Colonic mucosa (tissue), 4 donors: Measurements from ENCODE around the gene TOM1L1. TPM values are rescaled to one million over a fixed set of nuclear protein-coding genes. Genes with fewer than 3 reads are reported as not detected.

Experiments used
- DNase-seq: peaks from one replicate; pipeline ENCODE4 v3.0.0-alpha.2; 2020
- H3K27ac ChIP-seq: fragments of 200-600 bp; one replicate; pipeline ENCODE4 v1.8.0; 2021
- H3K27me3 ChIP-seq: fragments of 200-600 bp; one replicate; pipeline ENCODE4 v1.8.0; 2021
- H3K36me3 ChIP-seq: fragments of 200-600 bp; one replicate; pipeline ENCODE4 v1.8.0; 2021
- H3K4me1 ChIP-seq: fragments of 200-600 bp; one replicate; pipeline ENCODE4 v1.8.0; 2021; ENCODE audit warnings: mild to moderate bottlenecking
- H3K4me3 ChIP-seq: fragments of 200-600 bp; one replicate; pipeline ENCODE4 v1.8.0; 2021
- H3K9ac ChIP-seq, 2 donors: one replicate each; pipeline ENCODE4 v1.7.0; 2013; ENCODE audit warnings: control low read depth in 2 of 2, low read depth in 2 of 2, low read length in 2 of 2
- H3K9me3 ChIP-seq: fragments of 200-600 bp; one replicate; pipeline ENCODE4 v1.8.0; 2021
- CTCF ChIP-seq: fragments of 200-600 bp; IDR thresholded peaks from one replicate; pipeline ENCODE4 v1.8.0; 2022; ENCODE audit warnings: antibody characterized with exemption, mild to moderate bottlenecking
- intact Hi-C: fragments of 100-400 bp; cut with DNase I; formaldehyde crosslinking; loops from one replicate; pipeline ENCODE4 v1.14.1; 2022
- total RNA-seq, 2 donors: library from RNA; stranded (reverse); fragmentation: NEBNext Ultra II Directional in 1 of 2; extraction: Animal tissue kit (Norgen Biotek cat#: 25700) in 1 of 2; gene quantifications; one replicate each; pipeline ENCODE4 v1.2.1, GENCODE V29; 2021
- donor health status: healthy.
- donor health status: DM: no; HTN: no; CAD: no.
- donor health status: DM: no; HTN: no; CAD: no.

The TOM1L1 gene
- total RNA-seq, 2 donors from 2014 or later: 56.7 to 67.3 TPM

DNA sequence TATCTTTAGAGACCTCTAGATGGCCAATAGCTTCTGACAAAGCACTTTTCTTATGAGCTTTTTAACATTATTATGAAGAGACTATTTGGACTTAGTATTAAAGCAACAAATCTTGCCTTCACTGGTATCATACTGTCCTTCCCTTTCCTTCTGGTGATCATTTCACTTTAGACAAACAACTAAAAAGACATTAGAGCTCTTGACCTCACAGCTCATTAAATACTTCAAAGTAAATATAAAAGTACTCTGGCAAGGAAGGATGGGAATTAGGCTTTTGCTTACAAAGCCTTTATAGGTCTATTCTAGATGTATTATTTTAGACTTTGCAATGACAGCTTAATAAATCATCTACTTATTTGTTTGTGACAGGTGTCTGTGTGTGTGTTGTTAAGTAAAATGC, 79.0 kb downstream of the TOM1L1 start:
- no peaks in the 10 kb centered on the region for H3K36me3 ChIP-seq
- TF ChIP-seq CTCF: no peak
- intact Hi-C loops: no loop called here
- no peaks in the 10 kb centered on the region for H3K4me1 ChIP-seq
- H3K27me3 ChIP-seq: no peaks in the 10 kb centered on the region
- H3K9ac ChIP-seq: no peak overlapping the region
- DNase-seq: no peak
- no peak overlapping the region for H3K27ac ChIP-seq
- no peaks in the 10 kb centered on the region for H3K9me3 ChIP-seq
- H3K4me3 ChIP-seq: no peak overlapping the region

GRCh38 chr17:54980375-54980774, 79.7 kb downstream of the TOM1L1 start:
- Histone ChIP-seq H3K4me1 (no peaks in the 10 kb centered on the region), H3K9me3 (no peaks in the 10 kb centered on the region), H3K36me3 (no peaks in the 10 kb centered on the region), H3K27me3 (no peaks in the 10 kb centered on the region), H3K9ac (no peak overlapping the region), H3K27ac (no peak overlapping the region), H3K4me3 (no peak overlapping the region)
- TF ChIP-seq CTCF: no peak
- DNase-seq: no peak
- intact Hi-C loops: no loop called here

DNA sequence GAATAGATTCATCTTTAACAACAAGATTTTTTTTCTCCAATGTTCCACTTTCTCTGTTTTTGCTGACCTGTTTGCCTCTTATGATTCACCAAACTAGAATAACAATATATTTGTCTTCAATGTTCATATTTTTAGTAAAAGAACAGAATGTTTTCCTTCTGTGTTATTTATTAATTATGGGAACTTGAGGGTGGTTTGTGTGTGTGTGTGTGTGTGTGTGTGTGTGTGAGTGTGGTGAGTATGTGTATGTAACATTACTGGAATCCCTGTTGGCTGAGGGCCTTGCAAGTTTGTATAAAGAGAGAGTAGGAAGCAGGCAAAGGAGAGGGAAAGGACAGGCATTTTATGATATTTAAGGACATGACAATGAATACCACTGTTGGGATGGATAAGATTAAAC, 81.7 kb downstream of the TOM1L1 start:
- Histone ChIP-seq H3K27me3 (no peaks in the 10 kb centered on the region), H3K9me3 (no peaks in the 10 kb centered on the region)
- intact Hi-C loops: no loop called here

DNA sequence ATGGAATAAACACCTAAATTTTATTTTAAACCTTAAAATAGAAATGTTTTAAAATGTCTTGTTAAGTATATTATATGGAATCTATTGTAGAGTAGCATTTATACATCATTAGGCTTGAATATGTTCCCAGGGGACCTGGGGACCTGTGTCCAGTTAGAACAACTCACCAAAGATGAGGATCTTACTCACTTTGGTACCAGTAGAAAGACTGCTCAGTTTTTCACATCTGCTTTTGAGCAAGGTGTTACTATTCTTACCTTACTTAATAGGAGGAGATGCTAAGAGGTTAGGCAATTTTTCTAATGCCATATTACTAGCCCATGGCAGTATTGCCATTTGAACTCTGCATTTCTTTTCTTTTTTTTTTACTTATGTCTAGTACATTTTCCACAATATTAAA, 82.6 kb downstream of the TOM1L1 start:
- Histone ChIP-seq H3K4me3 (no peak overlapping the region), H3K36me3 (no peaks in the 10 kb centered on the region), H3K9me3 (no peaks in the 10 kb centered on the region), H3K4me1 (no peaks in the 10 kb centered on the region), H3K27ac (no peak overlapping the region), H3K27me3 (no peaks in the 10 kb centered on the region), H3K9ac (no peak overlapping the region)
- intact Hi-C loops: no loop called here
- DNase-seq: no peak
- no peak for TF ChIP-seq CTCF

More for the DNA sequence above, 81.7 kb downstream of the TOM1L1 start:
- Histone ChIP-seq H3K27ac (no peak overlapping the region), H3K36me3 (no peaks in the 10 kb centered on the region), H3K9ac (no peak overlapping the region), H3K4me1 (no peaks in the 10 kb centered on the region), H3K4me3 (no peak overlapping the region)
- no peak for DNase-seq
- TF ChIP-seq CTCF: no peak

DNA sequence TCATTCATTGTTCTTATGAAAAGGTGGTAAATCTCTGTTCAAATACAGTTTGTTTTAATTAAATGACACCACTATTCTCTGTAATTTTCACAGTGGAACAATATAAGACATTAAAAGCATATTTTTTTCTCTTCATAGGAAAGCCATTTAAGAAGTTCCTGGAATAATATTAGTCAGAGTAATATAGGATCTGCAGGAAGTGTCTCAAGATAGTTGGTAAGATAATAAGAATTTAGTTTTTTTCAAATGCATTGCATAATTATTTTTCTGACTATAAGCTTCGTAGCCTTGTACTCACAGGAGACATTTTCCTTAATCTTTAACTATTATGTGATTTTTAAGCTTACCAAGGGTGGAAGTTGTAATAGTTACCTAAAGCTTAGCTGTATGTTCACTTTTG, 84.8 kb downstream of the TOM1L1 start:
- Histone ChIP-seq H3K4me3 (no peak overlapping the region), H3K36me3 (no peaks in the 10 kb centered on the region), H3K27me3 (no peaks in the 10 kb centered on the region), H3K9me3 (no peaks in the 10 kb centered on the region), H3K9ac (no peak overlapping the region), H3K27ac (no peak overlapping the region), H3K4me1 (no peaks in the 10 kb centered on the region)
- no peak for TF ChIP-seq CTCF
- intact Hi-C loops: no loop called here
- DNase-seq: no peak

GRCh38 chr17:54990118-54990517, 89.5 kb downstream of the TOM1L1 start:
- intact Hi-C loops: loop anchor here (5.0 kb wide), 3 partner anchors 307 to 522 kb away; partner anchors contain the start of gene SMIM36
- H3K4me3 ChIP-seq: no peak overlapping the region
- no peaks in the 10 kb centered on the region for H3K27me3 ChIP-seq
- H3K27ac ChIP-seq: no peak overlapping the region
- H3K9me3 ChIP-seq: no peaks in the 10 kb centered on the region
- no peak overlapping the region for H3K9ac ChIP-seq
- no peaks in the 10 kb centered on the region for H3K36me3 ChIP-seq
- no peak for DNase-seq
- H3K4me1 ChIP-seq: no peaks in the 10 kb centered on the region
- TF ChIP-seq CTCF: no peak
